CD4-positive, CD25-positive, alpha-beta regulatory T cell (primary cell): ENCODE results near the gene MOGAT2. TPM values are rescaled to one million over a fixed set of nuclear protein-coding genes. Genes with fewer than 3 reads are reported as not detected.

Experiments
- ATAC-seq, 2 donors: fragments of 150-1000 bp; cut with Tn5 transposase; one replicate each; pipeline ENCODE4 v1.10.0; 2021; ENCODE audit warnings: low read depth in 2 of 2, moderate number of reproducible peaks in 2 of 2, moderate library complexity in 1 of 2
- DNase-seq, 3 donors: peaks; one replicate each; pipeline versions ENCODE4 v3.0.0 to v3.0.0-alpha.2; 2012 to 2022; ENCODE audit warnings: mixed read lengths in 1 of 3
- H3K27ac ChIP-seq: one replicate; pipeline ENCODE4 v1.7.0; 2013; ENCODE audit warnings: mild to moderate bottlenecking, low read length; ENCODE audit not compliant: insufficient read depth, poor library complexity, severe bottlenecking
- H3K27me3 ChIP-seq: one replicate; pipeline ENCODE4 v1.7.0; 2013; ENCODE audit warnings: low read length; ENCODE audit not compliant: control insufficient read depth, insufficient read depth
- H3K36me3 ChIP-seq: one replicate; pipeline ENCODE4 v1.7.0; 2013; ENCODE audit warnings: mild to moderate bottlenecking, low read length, moderate library complexity; ENCODE audit not compliant: control insufficient read depth, insufficient read depth
- H3K4me1 ChIP-seq: 2 replicates; pipeline ENCODE4 v1.7.0; 2013; ENCODE audit warnings: mild to moderate bottlenecking, low read length; ENCODE audit not compliant: insufficient read depth, control insufficient read depth, poor library complexity, severe bottlenecking
- H3K4me3 ChIP-seq: one replicate; pipeline ENCODE4 v1.7.0; 2013; ENCODE audit warnings: low read depth, mild to moderate bottlenecking, low read length, moderate library complexity
- H3K9me3 ChIP-seq, 2 experiments: 1 replicate in 1 of 2; 2 replicates in 1 of 2; pipeline ENCODE4 v1.7.0; 2013; ENCODE audit warnings: low read length in 2 of 2, mild to moderate bottlenecking in 1 of 2, moderate library complexity in 1 of 2; ENCODE audit not compliant: control insufficient read depth in 2 of 2
- H3K27ac Mint-ChIP-seq, 3 donors: one replicate each; pipeline ENCODE4 v1.8.0; 2020 to 2022; ENCODE audit warnings: mild to moderate bottlenecking in 3 of 3, mixed read lengths in 3 of 3, moderate library complexity in 2 of 3
- H3K27me3 Mint-ChIP-seq: one replicate; pipeline ENCODE4 v1.8.0; 2022; ENCODE audit warnings: mild to moderate bottlenecking, mixed read lengths
- H3K36me3 Mint-ChIP-seq: one replicate; pipeline ENCODE4 v1.8.0; 2020; ENCODE audit warnings: mixed read lengths
- H3K4me1 Mint-ChIP-seq, 4 donors: one replicate each; pipeline ENCODE4 v1.8.0; 2020 to 2022; ENCODE audit warnings: mixed read lengths in 4 of 4, mild to moderate bottlenecking in 1 of 4
- H3K4me3 Mint-ChIP-seq, 4 donors: one replicate each; pipeline ENCODE4 v1.8.0; 2020 to 2022; ENCODE audit warnings: mild to moderate bottlenecking in 4 of 4, mixed read lengths in 4 of 4, moderate library complexity in 3 of 4
- H3K9me3 Mint-ChIP-seq, 7 donors: one replicate each; pipeline ENCODE4 v1.8.0; 2020 to 2022; ENCODE audit warnings: mixed read lengths in 7 of 7, mild to moderate bottlenecking in 3 of 7, moderate library complexity in 2 of 7
- polyA plus RNA-seq, 4 donors: library from polyadenylated mRNA; unstranded; fragments of 300-500 nt; fragmentation: Illumina TruSeq; gene quantifications; one replicate each; pipeline ENCODE4 v1.2.3, GENCODE V29; 2021
- total RNA-seq: library from RNA; stranded (reverse); gene quantifications from one replicate; pipeline ENCODE4 v1.2.3, GENCODE V29; 2022

MOGAT2 gene
- total and polyA plus RNA-seq, 5 donors from 2014 or later, result not detected

GRCh38 chr11:75706260-75706729 is 11.3 kb upstream of the MOGAT2 start:
- DNase-seq, result peak; percentile 35 to 70 (median 62)
- Mint-ChIP-seq H3K9me3 (peaks cover 0 to 2% (median 0%) of the 10 kb centered on the region in 7 donors), H3K27me3 (peaks cover 8% of the 10 kb centered on the region), H3K27ac (no peak overlapping the region), H3K36me3 (no peaks in the 10 kb centered on the region), H3K4me3 (peak overlapping the region in 1 of 4 donors; percentile 52), H3K4me1 (peaks cover 0 to 10% (median 0%) of the 10 kb centered on the region in 4 donors)
- Histone ChIP-seq H3K9me3 (no peaks in the 10 kb centered on the region), H3K27me3 (no peaks in the 10 kb centered on the region), H3K36me3 (no peaks in the 10 kb centered on the region), H3K4me3 (no peak overlapping the region), H3K27ac (no peak overlapping the region), H3K4me1 (no peaks in the 10 kb centered on the region)
- peak; percentile 72 to 76 for ATAC-seq

- H3K27me3 Mint-ChIP-seq, result peaks cover 12% of the 10 kb centered on the region
- Histone ChIP-seq H3K27me3 (peaks cover 6% of the 10 kb centered on the region), H3K4me1 (no peaks in the 10 kb centered on the region), H3K27ac (no peak overlapping the region), H3K4me3 (no peak overlapping the region), H3K36me3 (no peaks in the 10 kb centered on the region), H3K9me3 (no peaks in the 10 kb centered on the region)
- H3K9me3 Mint-ChIP-seq, result no peaks in the 10 kb centered on the region
- no peak overlapping the region for H3K27ac Mint-ChIP-seq
- DNase-seq, result no peak
- peaks cover 0 to 4% (median 0%) of the 10 kb centered on the region in 4 donors for H3K4me1 Mint-ChIP-seq
- no peak for ATAC-seq
- H3K4me3 Mint-ChIP-seq, result no peak overlapping the region
- no peaks in the 10 kb centered on the region for H3K36me3 Mint-ChIP-seq
Observed at GRCh38 chr11:75714211-75714610, 3.4 kb upstream of the MOGAT2 start.

DNA sequence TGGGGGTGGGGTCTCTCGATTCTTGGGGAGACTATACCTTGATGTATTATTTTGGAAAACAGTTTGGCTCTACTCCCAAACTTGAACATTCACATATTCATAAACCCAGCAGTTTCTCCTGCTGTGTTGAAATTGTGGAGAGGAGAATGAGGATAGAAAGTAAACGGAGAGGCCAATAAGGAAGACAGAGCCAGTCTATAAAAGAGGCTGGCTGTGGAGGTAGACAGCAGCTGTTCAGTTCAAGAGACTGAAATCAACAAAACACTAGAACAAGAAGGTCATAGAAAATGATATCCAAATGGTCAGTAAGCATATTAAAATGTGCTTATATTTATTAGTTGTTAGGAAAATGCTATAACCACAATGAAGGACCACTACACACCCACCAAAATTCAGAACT is 1.9 kb upstream of the MOGAT2 start:
- H3K4me1 Mint-ChIP-seq, result peaks cover 0 to 4% (median 0%) of the 10 kb centered on the region in 4 donors
- H3K9me3 Mint-ChIP-seq, result no peaks in the 10 kb centered on the region
- H3K9me3 ChIP-seq, result no peaks in the 10 kb centered on the region
- H3K4me3 ChIP-seq, result no peak overlapping the region
- ATAC-seq (no peak), DNase-seq (no peak)
- no peaks in the 10 kb centered on the region for H3K36me3 ChIP-seq
- H3K4me3 Mint-ChIP-seq, result no peak overlapping the region
- H3K27ac ChIP-seq, result no peak overlapping the region
- peaks cover 6% of the 10 kb centered on the region for H3K27me3 ChIP-seq
- H3K27ac Mint-ChIP-seq, result no peak overlapping the region
- H3K4me1 ChIP-seq, result no peaks in the 10 kb centered on the region
- H3K36me3 Mint-ChIP-seq, result no peaks in the 10 kb centered on the region
- peaks cover 9% of the 10 kb centered on the region for H3K27me3 Mint-ChIP-seq

GRCh38 chr11:75716659-75717058 is 979 bp upstream of the MOGAT2 start:
- Histone ChIP-seq H3K36me3 (no peaks in the 10 kb centered on the region), H3K27ac (no peak overlapping the region), H3K27me3 (peaks cover 6% of the 10 kb centered on the region), H3K4me3 (no peak overlapping the region), H3K4me1 (no peaks in the 10 kb centered on the region), H3K9me3 (no peaks in the 10 kb centered on the region)
- Mint-ChIP-seq H3K36me3 (no peaks in the 10 kb centered on the region), H3K27me3 (peaks cover 9% of the 10 kb centered on the region), H3K4me1 (peaks cover 0 to 4% (median 0%) of the 10 kb centered on the region in 4 donors), H3K4me3 (no peak overlapping the region), H3K27ac (no peak overlapping the region), H3K9me3 (no peaks in the 10 kb centered on the region)
- DNase-seq (no peak), ATAC-seq (no peak)

GRCh38 chr11:75718419-75719339 is 1.0 kb downstream of the MOGAT2 start:
- no peaks in the 10 kb centered on the region for H3K9me3 ChIP-seq
- H3K4me1 Mint-ChIP-seq, result peaks cover 0 to 4% (median 2%) of the 10 kb centered on the region in 4 donors
- no peak overlapping the region for H3K27ac Mint-ChIP-seq
- no peak overlapping the region for H3K4me3 Mint-ChIP-seq
- H3K27me3 Mint-ChIP-seq, result peaks cover 9% of the 10 kb centered on the region
- DNase-seq, result no peak
- H3K36me3 ChIP-seq, result no peaks in the 10 kb centered on the region
- H3K4me1 ChIP-seq, result no peaks in the 10 kb centered on the region
- H3K36me3 Mint-ChIP-seq, result no peaks in the 10 kb centered on the region
- H3K9me3 Mint-ChIP-seq, result no peaks in the 10 kb centered on the region
- H3K27me3 ChIP-seq, result no peaks in the 10 kb centered on the region
- no peak for ATAC-seq
- H3K4me3 ChIP-seq, result no peak overlapping the region
- no peak overlapping the region for H3K27ac ChIP-seq

GRCh38 chr11:75719340-75720239 is 2.0 kb downstream of the MOGAT2 start:
- Histone ChIP-seq H3K9me3 (no peaks in the 10 kb centered on the region), H3K36me3 (no peaks in the 10 kb centered on the region), H3K4me1 (no peaks in the 10 kb centered on the region), H3K27ac (no peak overlapping the region), H3K27me3 (no peaks in the 10 kb centered on the region), H3K4me3 (no peak overlapping the region)
- DNase-seq, result no peak
- no peaks in the 10 kb centered on the region for H3K9me3 Mint-ChIP-seq
- H3K4me1 Mint-ChIP-seq, result peaks cover 0 to 4% (median 2%) of the 10 kb centered on the region in 4 donors
- peaks cover 4% of the 10 kb centered on the region for H3K27me3 Mint-ChIP-seq
- H3K4me3 Mint-ChIP-seq, result no peak overlapping the region
- H3K36me3 Mint-ChIP-seq, result no peaks in the 10 kb centered on the region
- H3K27ac Mint-ChIP-seq, result no peak overlapping the region
- no peak for ATAC-seq

DNA sequence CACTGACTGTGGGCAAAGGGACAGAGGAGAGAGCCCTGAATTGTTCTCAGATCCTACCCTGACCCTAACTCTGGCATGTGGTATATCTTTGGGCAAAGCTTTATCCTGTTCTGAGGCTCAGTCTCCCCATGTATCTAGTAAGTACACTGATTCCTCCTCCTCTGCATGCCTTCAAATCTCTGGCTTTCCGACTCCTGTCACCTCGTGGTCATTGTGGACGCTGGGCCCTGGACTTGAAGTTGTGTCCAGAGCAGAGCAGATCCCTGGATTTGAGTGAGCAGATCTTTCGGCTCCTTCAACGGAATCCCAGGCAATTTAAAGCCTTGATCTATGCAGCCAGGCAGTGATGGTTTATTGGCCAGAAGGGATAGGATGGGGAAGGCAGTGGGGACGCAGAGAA is 3.0 kb downstream of the MOGAT2 start:
- H3K4me3 Mint-ChIP-seq, result no peak overlapping the region
- H3K4me1 Mint-ChIP-seq, result peaks cover 0 to 4% (median 2%) of the 10 kb centered on the region in 4 donors
- H3K36me3 Mint-ChIP-seq, result no peaks in the 10 kb centered on the region
- DNase-seq, result no peak
- Histone ChIP-seq H3K27me3 (no peaks in the 10 kb centered on the region), H3K9me3 (no peaks in the 10 kb centered on the region), H3K36me3 (no peaks in the 10 kb centered on the region), H3K4me1 (no peaks in the 10 kb centered on the region), H3K27ac (no peak overlapping the region), H3K4me3 (no peak overlapping the region)
- no peak for ATAC-seq
- no peaks in the 10 kb centered on the region for H3K9me3 Mint-ChIP-seq
- no peak overlapping the region for H3K27ac Mint-ChIP-seq
- peaks cover 4% of the 10 kb centered on the region for H3K27me3 Mint-ChIP-seq
